Measurements from ENCODE around the gene COQ4.
"Not testable (repeated sequence)": the region's sequence is repeated elsewhere in the genome, so short reads cannot be mapped to it uniquely, and the experiment has no call there.

The COQ4 gene

GRCh38 chr9:128298535-128299482 lies 23.8 kb upstream of the COQ4 start:
- DNase-seq (ENCODE audit: low read depth) = no peak

GRCh38 chr9:128304136-128304970 lies 18.3 kb upstream of the COQ4 start:
- no peak for DNase-seq (ENCODE audit: low read depth)

DNA sequence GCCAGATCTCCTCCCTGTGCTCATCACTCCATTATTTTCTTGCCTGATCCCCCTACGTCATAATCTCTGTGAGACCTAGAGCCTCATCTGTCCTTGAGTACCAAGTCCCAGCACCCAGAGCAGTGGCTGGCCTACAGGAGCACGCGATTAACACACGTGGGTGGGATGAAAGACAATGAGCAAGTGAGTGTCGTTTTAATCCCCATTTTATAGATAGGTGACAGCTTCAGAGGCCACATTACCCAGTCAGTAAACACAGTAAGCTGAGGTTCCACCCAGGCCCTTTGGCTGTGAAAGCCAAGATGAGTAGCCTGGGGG lies 17.7 kb upstream of the COQ4 start:
- DNase-seq (ENCODE audit: low read depth) = no peak

- DNase-seq (ENCODE audit: low read depth) = no peak
These were observed 13.1 kb upstream of the COQ4 start for GRCh38 chr9:128309551-128309950.

DNA sequence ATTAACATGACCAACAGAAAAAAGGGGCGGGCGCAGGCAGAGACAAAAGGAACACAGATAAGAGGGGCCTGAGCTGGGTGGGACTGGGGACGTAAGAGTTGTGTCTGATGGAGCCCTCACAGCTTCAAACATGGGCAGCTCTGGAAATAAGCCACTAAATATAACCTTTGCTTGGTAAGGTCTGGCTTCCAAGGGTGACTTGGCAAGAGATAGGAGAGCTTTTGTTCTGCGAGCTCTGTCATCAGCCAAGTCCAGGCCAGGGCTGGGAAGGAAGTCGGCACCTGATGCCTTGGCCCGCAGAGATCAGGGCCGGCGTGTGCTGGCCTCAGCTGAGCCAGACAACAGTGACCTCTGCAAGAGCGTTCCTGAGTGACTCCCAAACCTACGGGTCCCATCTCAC lies 12.2 kb upstream of the COQ4 start:
- DNase-seq (ENCODE audit: low read depth) = no peak

DNA sequence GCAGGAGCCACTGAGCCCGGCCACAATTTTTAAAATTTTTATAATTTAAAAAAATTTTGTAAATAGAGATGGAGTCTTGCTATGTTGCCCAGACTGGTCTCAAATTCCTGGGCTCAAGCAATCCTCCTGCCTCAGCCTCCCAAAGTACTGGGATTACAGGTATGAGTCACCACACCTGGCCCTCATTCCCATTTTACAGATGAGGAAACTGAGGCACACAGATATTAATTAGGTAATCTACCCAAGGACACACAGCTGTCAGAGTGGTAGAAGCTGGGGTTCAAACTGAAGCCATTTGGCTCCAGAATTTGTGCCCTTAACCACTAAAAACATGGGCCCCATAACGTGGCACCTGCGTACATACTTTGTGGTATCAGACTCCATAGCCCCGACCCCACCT lies 7.9 kb upstream of the COQ4 start:
- DNase-seq (ENCODE audit: low read depth) = no peak

DNA sequence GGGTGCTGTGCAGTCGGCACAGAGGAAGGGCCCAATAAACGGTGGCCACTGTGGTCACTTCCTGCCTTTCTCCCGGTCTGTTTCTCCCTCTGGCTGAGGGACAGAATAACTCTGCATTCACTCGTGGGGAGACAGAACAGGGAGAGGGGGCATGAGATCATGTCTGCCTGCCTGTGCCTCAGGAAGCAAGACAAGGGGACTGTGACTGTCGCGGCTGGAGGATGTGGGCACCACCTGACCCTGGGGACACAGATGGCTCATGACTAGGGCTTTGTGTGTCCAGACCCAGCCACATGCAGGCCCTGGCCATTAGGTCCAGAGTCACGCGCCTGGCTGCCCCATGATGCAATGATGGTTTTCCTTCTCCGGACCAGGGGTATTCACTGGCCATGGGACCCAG lies 6.2 kb upstream of the COQ4 start:
- DNase-seq (ENCODE audit: low read depth) = no peak

DNA sequence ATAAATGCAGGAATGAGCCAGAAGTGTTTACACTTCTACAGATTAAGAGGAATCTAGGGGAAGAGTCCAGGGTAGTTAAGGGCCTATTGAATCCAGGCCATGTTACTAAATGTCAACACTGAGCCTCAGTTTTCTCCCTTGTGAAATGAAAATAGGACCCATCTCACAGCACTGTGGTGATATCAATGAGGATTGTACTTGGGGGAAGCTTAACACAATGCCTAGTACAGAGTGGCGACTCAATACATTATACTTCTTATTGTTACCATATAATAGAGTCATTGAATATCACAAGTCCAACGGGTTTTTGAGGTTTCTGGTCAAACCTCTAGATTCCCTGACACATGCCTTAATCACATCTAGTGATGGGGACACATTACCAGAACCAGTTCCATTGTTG lies 5.0 kb upstream of the COQ4 start:
- no peak for DNase-seq (ENCODE audit: low read depth)

- no peak for DNase-seq (ENCODE audit: low read depth)
These were observed 1.3 kb upstream of the COQ4 start for GRCh38 chr9:128321343-128321742.

DNA sequence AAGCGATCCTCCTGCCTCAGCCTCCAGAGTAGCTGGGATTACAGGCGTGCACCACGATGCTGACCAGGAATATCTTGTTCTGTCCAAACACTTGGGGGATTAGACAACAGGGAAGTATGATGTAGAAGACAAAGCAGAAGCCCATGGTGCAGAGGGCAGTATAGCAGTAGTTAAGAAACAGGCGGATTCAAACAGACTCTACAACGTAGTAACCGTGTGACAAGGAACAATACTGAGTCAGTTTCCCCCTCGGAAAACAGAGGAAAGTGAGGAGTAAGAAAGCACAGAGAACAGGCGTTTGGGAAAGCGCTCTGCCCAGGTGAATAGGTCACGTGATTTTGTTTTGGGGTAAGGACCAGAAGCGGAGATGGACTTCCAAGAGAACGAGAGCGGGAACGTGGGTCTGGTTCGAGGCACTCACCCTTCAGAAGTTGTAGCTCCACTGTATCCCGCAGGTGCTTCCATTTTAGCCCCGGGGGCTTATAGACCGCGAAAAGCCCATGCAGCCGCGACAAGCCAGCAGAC lies 698 bp upstream of the COQ4 start:
- DNase-seq (ENCODE audit: low read depth) = no peak

GRCh38 chr9:128323212-128323730 lies 632 bp downstream of the COQ4 start:
- DNase-seq (ENCODE audit: low read depth) = no peak

- DNase-seq (ENCODE audit: low read depth) = no peak
These were observed 1.2 kb downstream of the COQ4 start for GRCh38 chr9:128323791-128324190.

DNA sequence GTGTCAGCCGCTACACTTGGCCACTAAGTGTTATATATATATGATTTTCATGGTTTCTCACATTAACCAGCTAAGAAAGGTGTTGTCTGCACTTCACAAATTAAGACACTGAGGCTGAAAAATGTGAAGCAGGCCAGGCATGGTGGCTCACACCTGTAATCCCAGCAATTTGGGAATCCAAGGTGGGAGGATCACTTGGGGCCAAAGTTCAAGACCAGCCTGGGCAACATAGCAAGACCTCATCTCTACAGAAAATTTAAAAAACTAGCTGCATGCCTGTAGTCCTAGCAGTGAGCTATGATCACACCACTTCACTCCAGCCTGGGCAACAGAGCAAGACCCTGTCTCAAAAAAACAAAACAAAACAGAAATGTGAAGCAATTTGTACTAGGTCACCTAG lies 1.8 kb downstream of the COQ4 start:
- DNase-seq (ENCODE audit: low read depth) = no peak

DNA sequence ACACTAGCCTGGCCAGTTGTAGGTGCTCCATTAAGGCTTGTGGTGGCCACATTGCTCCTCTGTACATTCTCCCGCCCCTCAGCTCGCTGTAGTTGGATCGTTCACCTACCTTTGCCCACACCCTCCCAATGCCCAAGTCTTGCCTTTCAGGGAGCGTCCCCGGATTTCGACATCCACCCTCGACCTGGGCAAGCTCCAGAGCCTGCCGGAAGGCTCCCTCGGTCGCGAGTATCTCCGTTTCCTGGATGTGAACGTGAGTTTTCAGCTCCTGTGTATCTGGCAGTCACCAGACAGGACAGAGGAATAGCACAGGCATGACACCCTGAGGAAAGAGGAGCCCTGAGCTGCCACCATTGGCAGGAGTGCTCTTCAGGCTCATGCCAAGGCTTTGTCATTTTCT lies 3.0 kb downstream of the COQ4 start:
- DNase-seq (ENCODE audit: low read depth) = no peak

DNA sequence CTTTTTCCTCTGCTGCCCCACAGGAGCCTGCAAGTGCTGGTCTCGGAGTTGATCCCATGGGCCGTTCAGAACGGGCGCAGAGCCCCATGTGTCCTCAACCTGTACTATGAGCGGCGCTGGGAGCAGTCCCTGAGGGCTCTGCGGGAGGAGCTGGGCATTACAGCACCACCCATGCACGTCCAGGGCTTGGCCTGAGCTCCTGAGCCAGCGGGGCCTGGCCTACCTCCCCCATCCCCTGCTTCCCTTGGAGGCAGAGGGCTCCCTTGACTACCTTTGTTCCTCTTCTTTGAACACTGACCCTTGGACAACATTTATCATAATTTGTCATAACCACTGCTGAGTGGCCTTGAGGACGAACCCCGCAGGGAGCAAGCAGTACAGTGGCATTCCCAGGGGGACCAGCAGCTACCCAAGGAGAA lies 10.8 kb downstream of the COQ4 start:
- no peak for DNase-seq (ENCODE audit: low read depth)

GRCh38 chr9:128335161-128335560 lies 12.5 kb downstream of the COQ4 start:
- no peak for DNase-seq (ENCODE audit: low read depth)

- no peak for DNase-seq (ENCODE audit: low read depth)
These were observed 13.3 kb downstream of the COQ4 start for GRCh38 chr9:128335914-128336313.

- no peak for DNase-seq (ENCODE audit: low read depth)
These were observed 15.3 kb downstream of the COQ4 start for GRCh38 chr9:128337936-128338335.

DNA sequence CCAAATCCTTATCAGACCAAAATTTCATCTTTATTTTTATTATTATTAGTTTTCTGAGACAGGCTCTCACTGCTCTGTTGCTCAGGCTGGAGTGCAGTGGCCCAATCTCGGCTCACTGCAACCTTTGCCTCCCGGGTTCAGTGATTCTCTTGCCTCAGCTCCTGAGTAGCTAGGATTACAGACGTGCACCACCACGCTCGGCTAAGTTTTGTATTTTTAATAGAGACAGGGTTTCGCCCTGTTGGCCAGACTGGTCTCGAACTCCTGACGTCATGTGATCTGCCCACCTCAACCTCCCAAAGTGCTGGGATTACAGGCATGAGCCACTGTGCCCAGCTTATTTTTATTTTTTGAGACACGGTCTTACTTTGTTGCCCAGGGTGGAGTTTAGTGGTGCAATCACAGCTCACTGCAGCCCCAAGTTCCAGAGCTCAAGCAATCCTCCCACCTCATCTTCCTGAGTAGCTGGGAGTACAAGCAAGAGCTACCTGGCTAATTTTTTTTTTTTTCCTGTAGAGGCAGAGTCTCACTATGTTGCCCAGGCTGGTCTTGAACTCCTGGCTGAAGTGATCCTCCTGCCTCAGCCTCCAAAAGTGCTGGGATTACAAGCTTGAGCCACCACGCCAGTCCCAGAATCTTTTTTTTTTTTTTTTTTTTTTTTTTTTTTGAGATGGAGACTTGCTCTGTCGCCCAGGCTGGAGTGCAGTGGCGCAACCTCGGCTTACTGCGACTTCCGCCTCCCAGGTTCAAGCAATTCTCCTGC lies 16.4 kb downstream of the COQ4 start:
- DNase-seq (ENCODE audit: low read depth) = not testable (repeated sequence)

- DNase-seq (ENCODE audit: low read depth) = peak; percentile 72
These were observed 17.4 kb downstream of the COQ4 start, which contains the start of gene SLC27A4 for GRCh38 chr9:128339761-128340690. TSS of gene SLC27A4 (plus strand) at chr9:128340527. CDS start at chr9:128343133, 2,606 bp downstream.
